G401 (cell line): ENCODE results near the gene NIT1. TPM values are rescaled to one million over a fixed set of nuclear protein-coding genes. Genes with fewer than 3 reads are reported as not detected.
"Not testable (repeated sequence)": the region's sequence is repeated elsewhere in the genome, so short reads cannot be mapped to it uniquely, and the experiment has no call there.

Source experiments
- DNase-seq: peaks from one replicate; pipeline ENCODE4 v3.0.0-alpha.2; 2015; ENCODE audit warnings: low spot score
- in situ Hi-C: cut with HindIII; loops from 2 replicates; pipeline ENCODE4 v1.10.0; 2016; ENCODE audit warnings: low sequenced_read_pairs, mixed read lengths
- total RNA-seq: library from RNA; depleted of rRNA; stranded (reverse); fragments of >200 nt; shearing (Covaris generic); gene quantifications from 2 replicates; pipeline ENCODE4 v1.2.3, GENCODE V29; 2014

The NIT1 gene
- total RNA-seq, 1 experiment from 2014 or later = 22.3 TPM

DNA sequence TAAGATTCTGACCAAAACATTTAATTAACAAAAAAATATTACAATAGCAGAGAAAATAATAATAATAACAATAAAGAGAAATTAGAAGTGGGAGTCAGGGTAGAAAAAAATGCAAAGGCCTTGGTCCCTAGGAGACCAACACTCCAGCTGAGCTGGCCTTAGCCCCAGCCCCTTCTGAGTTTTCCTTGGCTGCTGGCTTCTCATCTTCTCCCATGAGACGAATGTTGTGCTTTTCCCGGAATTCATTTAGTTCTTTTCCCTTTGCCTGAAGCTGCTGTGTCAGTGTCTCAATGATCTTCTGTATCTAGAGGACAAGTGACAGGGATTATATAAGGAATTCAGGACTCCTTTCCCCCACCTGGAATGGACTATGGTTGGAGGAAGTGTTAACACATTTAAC, 17.3 kb upstream of the NIT1 start:
- in situ Hi-C loops = no loop called here
- DNase-seq = no peak

DNA sequence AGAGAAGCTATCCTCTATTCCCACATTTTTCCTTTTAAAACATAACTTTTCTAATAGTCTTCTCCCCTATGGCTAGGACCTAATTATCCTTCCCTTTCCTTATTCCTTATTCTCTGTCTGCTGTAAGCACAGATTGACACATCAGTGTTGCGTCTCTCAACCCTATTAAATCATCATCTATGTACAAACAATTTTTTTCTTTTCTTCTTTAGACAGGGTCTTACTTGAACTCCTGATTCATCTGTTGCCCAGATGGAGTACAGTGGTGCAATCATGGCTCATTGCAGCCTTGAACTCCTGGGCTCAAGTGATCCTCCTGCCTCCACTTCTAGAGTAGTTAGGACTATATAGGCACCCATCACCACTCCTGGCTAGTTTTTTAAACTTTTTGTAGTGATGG, 11.5 kb upstream of the NIT1 start:
- in situ Hi-C loops = no loop called here
- DNase-seq = no peak

DNA sequence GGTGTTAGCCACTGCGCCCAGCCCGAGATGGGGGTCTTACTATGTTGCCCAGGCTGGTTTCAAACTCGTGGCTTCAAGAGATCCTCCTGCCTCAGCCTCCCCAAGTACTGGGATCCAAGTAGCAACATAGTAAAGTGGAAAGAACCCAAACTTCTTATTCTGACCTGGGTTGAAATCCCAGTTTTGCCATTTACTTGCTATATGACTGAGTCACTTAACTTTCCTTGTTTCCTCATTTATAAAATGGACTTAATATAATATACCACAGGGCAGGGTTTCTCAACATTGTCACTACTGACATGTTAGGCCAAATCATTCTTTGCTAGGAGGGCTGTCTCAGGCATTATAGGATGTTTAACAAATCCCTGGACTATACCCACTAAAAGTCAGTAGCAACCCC, 6.8 kb upstream of the NIT1 start:
- DNase-seq = no peak
- in situ Hi-C loops = no loop called here

DNA sequence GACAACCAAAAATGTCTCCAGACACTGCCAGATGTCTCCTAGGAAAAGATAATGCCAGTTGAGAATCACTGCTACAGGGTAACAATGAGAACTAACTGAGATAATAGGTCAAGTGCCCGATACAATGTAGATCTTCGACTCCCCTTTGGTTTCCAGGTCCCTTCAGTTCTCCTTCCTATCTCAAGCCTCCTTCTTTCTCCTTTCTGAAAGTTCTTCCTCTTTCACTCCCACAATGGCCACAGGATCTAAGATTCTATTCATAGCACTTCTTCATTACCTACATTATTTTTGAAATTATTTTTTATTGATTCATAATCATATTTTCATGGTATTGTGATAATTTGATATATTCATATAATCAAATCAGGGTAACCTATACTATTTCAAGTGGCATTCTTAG, 6.4 kb upstream of the NIT1 start:
- in situ Hi-C loops = no loop called here
- no peak for DNase-seq

DNA sequence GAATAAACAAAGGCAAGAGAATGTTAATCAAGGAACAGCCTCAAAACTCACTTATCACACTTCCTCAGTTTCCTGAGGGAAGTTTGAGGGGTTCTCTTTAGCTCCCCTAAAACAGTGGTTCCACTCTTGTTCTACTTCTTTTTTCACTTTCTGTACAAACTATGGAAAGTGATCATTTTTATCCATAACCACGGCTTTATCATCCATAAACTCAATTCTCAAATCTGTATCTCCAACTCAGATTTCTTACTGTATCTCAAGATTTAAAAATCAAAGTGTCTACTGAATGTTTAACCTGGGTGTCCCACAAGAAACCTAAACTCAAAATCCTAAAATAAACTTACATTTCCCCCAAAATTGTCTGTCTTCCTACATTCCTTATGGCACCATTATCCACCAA, 4.0 kb upstream of the NIT1 start:
- DNase-seq = no peak
- in situ Hi-C loops = no loop called here

DNA sequence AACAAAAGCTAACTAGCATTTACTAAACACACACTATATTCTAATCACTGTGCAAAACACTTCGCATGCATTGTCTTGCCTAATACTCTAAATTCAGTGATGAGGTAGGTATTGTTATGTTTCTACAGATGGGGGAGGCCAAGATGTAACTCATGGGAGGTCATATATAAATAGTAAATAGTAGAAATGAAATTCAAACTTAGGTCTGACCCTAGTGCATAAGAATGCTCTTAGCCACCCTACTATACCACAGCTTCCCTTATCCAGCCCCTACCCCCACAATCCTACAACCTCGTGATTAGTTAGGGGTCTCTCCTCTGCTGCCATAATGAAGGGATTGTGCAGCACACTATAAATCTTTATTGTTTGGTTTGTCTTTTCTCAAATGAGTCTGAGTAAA, 3.3 kb upstream of the NIT1 start:
- no peak for DNase-seq
- in situ Hi-C loops = no loop called here

DNA sequence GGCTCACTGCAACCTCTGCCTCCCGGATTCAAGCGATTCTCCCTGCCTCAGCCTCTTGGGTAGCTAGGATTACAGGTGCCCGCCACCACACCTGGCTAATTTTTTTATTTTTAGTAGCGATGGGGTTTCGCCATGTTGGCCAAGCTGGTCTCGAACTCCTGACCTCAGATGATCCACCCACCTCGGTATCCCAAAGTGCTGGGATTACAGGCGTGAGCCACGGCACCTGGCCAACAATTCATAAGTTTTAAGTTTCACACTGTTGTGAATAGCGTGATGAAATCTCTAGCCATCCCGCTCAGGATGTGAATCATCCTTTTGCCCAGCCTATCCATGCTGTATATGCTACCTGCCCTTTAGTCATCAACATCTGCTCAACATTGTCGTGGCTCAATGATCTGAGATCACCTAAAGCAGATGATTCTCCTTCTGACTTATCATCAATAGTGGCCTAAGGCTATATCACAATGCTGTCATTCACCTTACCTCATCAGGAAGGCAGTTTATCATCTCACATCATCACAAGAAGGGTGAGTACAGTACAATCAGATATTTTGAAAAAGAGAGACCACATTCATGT, 2.7 kb upstream of the NIT1 start:
- no peak for DNase-seq

DNA sequence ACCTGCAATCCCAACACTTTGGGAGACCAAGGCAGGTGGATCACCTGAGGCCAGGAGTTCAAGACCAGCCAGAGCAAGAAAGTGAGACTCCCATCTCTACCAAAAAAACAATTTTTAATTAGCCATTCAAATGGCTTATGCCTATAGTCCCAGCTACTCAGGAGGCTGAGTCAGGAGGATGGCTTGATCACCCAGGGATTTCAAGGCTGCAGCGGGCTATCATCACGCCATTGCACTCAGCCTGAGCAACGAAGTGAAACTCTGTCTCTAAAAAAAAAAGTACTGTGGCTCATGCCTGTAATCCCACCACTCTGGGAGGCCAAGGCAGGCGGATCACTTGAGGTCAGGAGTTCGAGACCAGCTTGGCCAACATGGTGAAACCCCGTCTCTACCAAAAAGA, 1.9 kb upstream of the NIT1 start:
- in situ Hi-C loops, DNase-seq: not testable (repeated sequence)

More for the DNA sequence above, 2.7 kb upstream of the NIT1 start:
- in situ Hi-C loops = no loop called here

DNA sequence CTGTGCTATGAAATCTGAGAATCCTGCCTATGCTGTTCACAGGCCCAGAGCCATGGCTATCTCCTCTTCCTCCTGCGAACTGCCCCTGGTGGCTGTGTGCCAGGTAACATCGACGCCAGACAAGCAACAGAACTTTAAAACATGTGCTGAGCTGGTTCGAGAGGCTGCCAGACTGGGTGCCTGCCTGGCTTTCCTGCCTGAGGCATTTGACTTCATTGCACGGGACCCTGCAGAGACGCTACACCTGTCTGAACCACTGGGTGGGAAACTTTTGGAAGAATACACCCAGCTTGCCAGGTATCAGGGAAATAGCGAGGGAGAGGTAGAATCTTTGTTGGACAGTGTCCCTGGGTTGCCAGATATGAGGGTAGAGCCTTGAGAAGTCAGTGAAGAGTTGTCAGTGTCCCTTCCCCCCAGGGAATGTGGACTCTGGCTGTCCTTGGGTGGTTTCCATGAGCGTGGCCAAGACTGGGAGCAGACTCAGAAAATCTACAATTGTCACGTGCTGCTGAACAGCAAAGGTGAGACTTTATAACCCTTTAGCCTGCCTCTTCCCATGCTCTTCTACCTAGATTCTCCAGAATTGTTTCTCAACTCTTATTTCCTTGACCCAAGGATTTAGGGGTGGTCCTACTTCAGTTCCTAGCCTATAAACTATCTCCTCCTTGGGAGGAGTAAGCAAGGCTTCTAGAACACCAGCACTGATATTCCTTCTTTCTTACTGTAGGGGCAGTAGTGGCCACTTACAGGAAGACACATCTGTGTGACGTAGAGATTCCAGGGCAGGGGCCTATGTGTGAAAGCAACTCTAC, 1.4 kb downstream of the NIT1 start:
- in situ Hi-C loops = no loop called here
- DNase-seq = peak; percentile 42

DNA sequence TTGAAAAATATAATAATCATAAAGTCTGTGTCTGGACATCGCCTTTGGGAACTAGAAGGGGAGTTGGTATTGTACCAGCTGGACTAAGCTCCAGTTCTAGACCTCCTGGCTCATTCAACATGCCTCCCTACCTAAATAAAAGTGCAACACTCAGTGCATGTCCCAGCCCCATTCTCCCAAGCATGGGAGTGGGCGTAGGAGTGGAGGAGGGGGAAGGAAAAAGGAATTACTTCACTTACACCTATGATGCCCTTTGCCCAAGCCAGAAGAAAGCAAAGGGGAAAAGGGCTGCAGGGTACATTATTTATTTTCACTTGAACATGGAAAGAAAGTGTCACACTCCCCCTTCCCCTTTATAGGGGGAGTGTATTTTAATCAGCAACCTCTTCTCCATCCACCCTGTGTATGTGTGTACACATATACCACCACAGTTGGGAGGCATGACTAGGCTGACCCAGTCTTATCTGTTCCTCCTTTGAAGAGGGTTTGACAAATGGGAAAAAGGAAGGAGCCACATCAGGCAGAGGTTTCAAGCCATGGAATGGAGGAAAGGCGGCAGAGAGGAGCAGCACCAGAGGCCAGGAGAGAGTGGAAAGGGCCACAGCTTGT, 3.2 kb downstream of the NIT1 start:
- in situ Hi-C loops = no loop called here
- no peak for DNase-seq

DNA sequence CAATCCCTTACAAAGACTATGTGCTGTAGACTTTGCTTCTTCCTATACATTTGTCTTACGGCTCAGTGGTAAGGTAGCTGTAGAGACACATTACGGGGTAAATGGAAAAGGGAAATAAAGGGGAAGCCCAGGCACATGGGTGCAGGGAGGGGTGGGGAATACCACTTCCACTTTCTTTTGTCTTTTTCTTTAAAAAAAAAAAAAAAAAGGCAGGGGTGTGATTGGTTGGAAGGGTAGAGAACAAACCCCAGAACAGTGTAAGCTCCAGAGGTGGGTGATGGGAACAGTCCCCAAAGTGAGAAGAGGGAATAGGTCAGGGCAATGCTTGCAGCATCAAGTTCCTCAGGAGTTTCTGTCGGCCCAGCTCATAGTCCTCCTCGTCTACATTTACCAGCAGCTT, 3.9 kb downstream of the NIT1 start:
- in situ Hi-C loops = no loop called here

DNA sequence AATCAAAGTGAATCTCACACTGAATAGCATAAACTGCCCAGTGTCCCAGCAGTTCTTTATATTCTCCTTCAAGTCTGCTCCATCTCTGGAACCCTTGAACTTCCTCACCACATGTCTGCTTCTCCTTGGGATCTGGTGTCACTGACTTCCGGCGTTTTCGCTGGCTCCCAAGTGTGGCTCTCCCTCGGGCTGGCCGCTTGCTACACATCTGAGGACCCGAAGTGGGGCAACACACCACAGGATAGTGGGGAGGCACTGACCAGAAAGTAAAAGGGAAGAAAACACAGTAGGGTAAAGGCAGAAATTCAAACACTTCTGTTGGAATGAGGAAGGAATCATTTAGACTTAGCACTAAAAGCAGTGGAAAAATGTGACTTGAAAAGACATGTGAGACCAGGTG, 5.1 kb downstream of the NIT1 start:
- DNase-seq = no peak
- in situ Hi-C loops = no loop called here

More for the DNA sequence above, 3.9 kb downstream of the NIT1 start:
- no peak for DNase-seq

DNA sequence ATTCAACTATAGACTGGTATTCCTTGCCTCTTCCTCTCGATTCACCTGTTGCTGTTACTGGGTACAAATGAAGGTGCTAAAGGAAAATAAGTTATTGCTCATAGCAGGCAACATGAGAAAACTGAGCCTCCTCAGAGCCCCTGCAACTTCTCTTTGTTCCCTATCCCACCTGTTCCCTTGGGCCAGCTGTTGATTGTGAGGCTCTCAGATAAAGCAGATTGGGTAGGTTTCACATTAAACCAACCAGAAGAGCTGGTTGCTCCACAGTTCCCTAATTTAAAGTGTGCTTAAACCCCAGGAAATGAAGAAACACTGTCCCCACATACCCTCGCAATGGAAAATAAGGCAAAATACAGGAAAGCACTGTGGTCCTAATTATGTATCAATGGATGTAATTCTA, 9.7 kb downstream of the NIT1 start:
- DNase-seq = no peak
- in situ Hi-C loops = no loop called here

DNA sequence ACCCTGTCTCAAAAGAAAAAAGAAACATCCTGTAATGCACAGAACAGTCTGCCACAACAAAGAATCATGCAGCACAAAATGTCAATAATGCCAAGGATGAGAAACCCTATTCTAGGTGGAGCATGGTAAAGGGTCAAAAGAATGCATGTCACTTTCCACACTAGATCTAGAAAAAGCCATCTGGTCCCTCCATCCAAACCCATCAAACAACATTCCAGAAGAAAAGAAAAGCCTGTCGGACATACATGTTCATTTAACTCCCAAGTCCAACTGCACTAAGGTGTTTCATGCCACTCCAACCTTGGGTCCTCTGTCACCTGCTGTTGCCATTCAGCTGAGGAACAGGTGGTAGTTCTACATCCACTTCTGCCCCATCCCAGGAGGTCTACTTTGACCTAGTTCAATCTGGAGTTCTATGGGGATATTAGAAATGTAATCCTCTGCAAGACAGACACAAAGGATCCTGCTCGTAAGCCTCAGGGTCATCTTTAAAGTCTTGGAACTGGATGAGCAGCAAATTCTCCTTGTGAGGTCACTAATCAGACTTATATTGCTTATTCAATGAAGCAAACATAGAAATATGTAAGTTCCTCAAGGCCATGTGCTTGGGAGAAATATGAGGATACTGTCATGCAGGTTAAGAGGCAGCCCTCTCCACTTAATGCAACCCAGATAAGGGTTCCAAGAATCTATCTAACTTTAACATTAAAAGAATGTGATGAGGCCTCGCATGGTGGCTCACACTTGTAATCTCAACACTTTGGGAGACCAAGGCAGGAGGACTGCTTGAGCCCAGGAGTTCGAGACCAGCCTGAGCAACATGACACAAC, 10.9 kb downstream of the NIT1 start:
- no peak for DNase-seq

DNA sequence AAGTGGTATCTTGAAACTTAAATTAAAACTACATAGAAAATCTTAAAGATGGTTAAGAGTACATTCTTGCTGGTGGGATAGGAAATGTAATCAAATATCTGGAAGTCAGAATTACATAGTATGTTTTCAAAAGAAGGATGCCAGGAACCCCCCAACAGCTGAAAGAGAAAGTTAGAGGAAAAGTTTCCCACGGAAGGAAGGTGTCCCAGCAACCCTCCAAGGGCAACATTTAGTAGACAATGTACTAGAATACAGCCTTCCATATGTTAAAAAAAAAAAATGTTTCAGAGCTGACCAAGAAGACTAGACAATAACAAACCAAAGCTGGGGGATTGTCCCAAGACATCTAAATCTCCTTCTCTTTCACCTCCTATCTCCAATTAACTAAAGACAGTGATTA, 12.4 kb downstream of the NIT1 start:
- DNase-seq = no peak
- in situ Hi-C loops = no loop called here

More for the DNA sequence above, 10.9 kb downstream of the NIT1 start:
- in situ Hi-C loops = no loop called here

DNA sequence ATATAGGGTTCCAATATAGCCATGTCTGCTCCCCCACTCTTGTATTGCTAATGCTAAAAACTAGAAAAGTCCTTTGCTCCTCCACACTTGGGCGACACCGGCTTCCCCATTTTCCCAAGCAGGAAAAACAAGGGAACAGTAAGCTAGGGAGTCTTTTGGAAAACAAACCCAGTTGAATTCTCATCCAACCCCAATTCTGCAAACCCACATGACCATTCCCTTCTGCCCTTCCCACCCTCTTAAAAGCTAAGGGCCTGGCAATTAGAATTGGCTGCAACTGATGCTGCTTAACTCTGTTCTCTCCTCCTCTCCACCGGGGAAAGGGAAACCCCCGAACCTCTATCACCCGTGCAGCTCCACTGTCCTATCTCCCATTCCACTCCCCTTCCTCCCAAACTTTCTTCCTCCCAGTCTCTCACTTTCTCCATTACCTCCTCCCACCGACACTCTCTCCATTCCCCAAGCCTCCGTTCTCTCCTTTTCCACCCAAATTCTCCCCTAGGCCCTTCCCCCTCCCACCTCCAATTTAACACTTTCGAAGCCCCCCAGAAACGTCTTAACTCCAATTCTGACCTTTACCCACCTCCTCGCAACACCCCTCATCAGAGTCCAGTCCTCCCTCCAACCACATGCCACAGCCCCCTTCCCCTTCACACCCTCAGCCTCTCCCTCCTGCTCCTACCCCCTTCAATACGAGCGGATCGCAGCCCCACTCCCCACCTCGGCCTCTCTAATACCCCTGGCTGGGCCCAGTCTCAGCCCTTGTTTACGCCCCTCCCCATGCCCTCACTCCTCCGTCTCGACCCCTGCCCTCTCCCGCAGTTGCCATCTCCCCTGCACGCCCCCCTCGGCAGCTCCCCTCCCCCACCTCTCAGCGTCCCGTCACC, 13.9 kb downstream of the NIT1 start:
- DNase-seq = peak; percentile 31
- in situ Hi-C loops = no loop called here

DNA sequence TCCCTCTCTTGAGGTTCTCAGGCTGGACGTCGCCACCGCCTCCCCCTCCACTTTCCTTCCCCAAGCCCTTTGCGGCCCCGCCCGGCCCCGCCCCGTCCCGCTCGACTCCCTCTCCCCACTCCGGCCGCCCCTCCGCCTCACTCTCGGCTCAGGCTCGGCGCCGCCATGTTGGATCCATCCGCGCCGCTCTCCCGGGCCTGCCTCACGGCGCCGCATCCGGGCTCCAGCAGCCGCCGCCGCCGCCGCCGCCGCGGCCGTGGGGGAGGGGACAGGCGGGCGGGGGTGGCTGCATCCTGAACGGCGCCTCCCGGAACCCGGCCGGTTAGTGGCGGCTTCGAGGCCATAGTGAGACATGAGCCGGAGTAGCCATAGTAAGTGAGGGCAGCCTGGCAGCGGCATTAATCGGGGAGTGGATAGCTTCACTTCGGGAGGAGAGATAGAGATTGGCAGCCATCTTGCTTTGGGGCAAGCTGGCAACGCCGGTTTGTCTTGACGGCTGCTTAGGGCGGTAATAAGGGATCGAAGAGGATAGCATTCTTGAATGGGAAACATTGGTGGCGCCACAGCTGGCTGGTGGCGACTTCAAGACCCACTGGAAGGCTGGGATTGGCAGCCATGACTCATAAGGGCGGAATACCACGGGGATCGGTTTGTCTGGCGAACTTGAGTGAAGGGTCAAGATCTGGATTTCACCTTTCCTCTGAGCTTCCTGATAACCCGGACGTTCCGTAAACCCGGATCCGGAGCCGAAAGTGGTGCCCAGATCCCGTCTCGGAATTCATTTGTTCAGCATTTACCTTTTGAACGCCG, 14.7 kb downstream of the NIT1 start, which contains the start of gene DEDD:
Gene DEDD, minus strand, starts transcription at position 258 of the 810 bp plus-strand sequence. CDS start 8,205 bp downstream, outside the sequence.
- peak; percentile 97 for DNase-seq
- in situ Hi-C loops = no loop called here

DNA sequence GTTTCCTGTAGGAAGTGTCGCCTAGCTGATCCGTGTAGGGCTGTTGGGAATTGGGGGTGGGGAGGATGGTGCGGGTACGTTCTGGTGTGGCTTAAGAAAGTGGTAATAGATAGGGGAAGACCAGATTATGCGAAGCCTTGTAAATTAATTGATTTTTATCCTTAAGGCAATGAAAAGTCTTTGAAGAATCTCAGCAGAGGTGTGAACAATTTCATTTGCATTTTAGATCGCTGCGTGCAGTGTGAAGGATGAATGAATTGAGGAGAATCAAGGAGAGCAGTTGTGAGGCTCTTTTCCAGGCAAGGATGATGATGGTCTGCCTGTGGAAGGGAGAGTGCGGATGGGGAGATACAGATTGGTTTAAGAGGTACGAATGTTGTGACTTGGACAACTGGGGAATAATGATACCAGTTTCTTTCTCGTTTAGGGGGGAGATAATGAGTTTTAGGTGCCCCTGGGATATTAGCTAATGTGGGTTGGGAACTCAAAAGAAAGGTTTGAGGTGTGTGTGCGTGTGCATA, 15.4 kb downstream of the NIT1 start:
- DNase-seq = no peak
- in situ Hi-C loops = no loop called here
